Measurements from ENCODE around the gene FN1. TPM values are rescaled to one million over a fixed set of nuclear protein-coding genes. Genes with fewer than 3 reads are reported as not detected.

The FN1 gene
- total RNA-seq, 2 experiments from 2014 or later, result 0.44 to 0.60 TPM

DNA sequence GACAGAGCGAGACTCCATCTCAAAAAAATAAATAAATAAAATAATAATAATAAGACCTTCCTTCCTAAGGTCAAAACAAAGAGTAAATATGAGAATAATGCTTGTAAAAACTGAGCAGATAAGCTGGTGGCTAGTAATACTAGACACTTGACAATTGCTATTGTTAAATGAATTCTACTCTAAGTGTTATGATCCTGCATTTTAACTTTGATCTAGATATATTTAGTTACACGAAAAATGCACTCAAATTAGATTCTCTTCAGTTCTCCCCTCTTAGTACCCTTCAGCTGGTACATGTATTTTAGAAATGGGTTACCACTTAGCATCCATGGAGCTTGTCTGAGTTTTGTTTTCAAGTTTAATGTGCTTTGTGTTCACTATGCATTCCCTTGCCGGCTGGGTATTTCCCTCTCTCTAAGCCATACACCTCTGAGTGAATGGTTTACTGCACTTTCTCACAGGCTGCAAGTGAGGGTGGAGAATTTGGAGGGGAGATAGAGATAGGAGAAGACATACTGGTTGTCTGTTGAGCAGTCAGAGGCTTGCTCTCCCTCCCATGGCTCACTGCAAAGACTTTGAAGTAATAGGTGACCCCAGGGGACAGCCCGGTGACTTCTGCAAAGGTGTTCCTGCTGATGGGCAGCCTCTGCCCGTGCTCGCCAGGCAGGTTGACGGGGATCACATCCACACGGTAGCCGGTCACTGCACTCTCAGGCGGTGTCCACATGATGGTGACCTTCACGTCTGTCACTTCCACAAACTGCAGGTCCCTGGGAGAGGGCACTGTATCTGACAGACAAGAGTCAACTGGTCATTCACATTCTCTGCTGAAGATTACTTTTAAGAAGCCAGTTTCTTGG is 29.9 kb downstream of the FN1 start:
- H3K4me1 Mint-ChIP-seq, result peaks cover 13% of the 10 kb centered on the region
- peaks cover 21% of the 10 kb centered on the region for H3K27me3 Mint-ChIP-seq
- DNase-seq, result no peak
- POLR2A ChIA-PET, result no interaction called here
- no peak overlapping the region for H3K4me3 Mint-ChIP-seq
- H3K36me3 Mint-ChIP-seq (ENCODE audit: low read depth), result no peaks in the 10 kb centered on the region
- H3K27ac Mint-ChIP-seq, result no peak overlapping the region
- no peaks in the 10 kb centered on the region for H3K9me3 Mint-ChIP-seq
- CTCF ChIA-PET, result no interaction called here

GRCh38 chr2:215404348-215405012 is 31.4 kb downstream of the FN1 start:
- POLR2A ChIA-PET, result no interaction called here
- H3K4me1 Mint-ChIP-seq, result peaks cover 7% of the 10 kb centered on the region
- no peak overlapping the region for H3K4me3 Mint-ChIP-seq
- peaks cover 21% of the 10 kb centered on the region for H3K27me3 Mint-ChIP-seq
- no peaks in the 10 kb centered on the region for H3K36me3 Mint-ChIP-seq (ENCODE audit: low read depth)
- CTCF ChIA-PET, result no interaction called here
- DNase-seq, result no peak
- no peaks in the 10 kb centered on the region for H3K9me3 Mint-ChIP-seq
- no peak overlapping the region for H3K27ac Mint-ChIP-seq

DNA sequence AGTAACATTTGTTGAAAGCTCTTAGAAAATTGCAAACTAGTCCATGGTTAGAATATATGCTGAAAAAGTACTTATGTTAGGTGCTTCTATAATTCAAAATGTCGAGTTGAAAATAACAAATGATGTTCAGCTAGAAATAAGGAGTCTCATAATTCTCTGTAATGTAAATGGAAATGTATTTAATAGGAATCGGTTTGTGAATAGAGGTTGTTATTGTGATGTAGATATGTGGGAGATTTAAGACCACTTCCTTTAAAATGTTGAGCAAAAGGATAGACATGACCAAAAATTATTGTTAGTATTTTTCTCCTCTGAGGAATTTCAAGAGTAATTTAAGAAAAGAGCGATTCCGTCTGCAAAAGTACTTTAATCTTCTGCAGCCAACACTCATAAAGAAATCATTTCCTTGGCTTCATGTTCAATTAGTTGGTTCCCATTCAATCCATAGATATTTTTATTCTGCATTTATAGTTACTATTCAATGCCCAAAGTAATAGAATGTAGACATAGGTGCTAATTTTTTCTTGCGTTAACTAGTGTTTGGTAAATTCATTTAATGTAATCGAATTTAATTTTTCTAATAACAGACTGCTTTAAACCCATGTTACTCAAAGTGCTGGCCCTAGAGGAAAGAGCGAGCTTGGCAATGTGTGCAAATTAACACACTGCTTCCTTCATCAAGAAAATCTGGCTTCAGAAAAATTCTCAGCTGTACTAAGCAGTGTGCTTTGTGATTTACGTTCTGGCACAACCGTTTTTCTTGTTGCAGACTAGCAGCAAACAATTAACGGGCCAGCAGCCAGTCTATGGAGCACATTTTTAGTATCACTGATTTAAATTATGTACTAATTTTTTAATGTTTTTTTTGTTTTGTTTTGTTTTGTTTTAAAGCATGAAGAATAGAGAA is 32.2 kb downstream of the FN1 start:
- DNase-seq, result no peak
- POLR2A ChIA-PET, result no interaction called here
- Mint-ChIP-seq H3K27me3 (peaks cover 19% of the 10 kb centered on the region), H3K4me1 (no peaks in the 10 kb centered on the region), H3K36me3 (ENCODE audit: low read depth) (no peaks in the 10 kb centered on the region), H3K4me3 (no peak overlapping the region), H3K9me3 (no peaks in the 10 kb centered on the region), H3K27ac (no peak overlapping the region)
- CTCF ChIA-PET, result no interaction called here

DNA sequence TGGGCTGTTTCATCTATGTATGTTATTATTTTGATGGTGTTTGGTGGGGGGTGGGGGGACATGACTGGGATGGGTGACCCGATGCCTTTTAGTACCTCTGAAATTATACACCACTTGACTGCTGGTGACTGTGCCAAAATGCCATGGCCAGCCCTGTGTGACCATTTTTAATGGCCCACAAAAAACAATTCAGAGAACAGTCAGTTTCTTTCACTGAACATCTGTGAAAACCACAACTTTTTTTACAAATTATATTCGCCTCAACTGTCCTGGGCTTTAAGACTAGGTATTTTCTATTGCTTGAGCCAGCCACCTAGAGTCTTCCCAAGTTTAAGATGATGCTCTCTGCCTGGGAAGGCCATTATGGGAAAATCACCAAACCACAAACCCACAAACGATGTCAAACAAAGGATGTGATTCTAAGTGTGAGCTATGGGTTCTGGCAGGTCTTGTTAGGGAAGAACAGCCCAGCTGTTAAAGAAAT is 33.9 kb downstream of the FN1 start:
- POLR2A ChIA-PET, result no interaction called here
- Mint-ChIP-seq H3K27ac (no peak overlapping the region), H3K4me1 (no peaks in the 10 kb centered on the region), H3K4me3 (no peak overlapping the region), H3K27me3 (peaks cover 22% of the 10 kb centered on the region), H3K36me3 (ENCODE audit: low read depth) (no peaks in the 10 kb centered on the region), H3K9me3 (no peaks in the 10 kb centered on the region)
- no peak for DNase-seq
- CTCF ChIA-PET, result no interaction called here

GRCh38 chr2:215399067-215399716 is 36.7 kb downstream of the FN1 start:
- DNase-seq, result no peak
- Mint-ChIP-seq H3K36me3 (ENCODE audit: low read depth) (no peaks in the 10 kb centered on the region), H3K4me3 (no peak overlapping the region), H3K9me3 (no peaks in the 10 kb centered on the region), H3K27ac (no peak overlapping the region), H3K27me3 (peaks cover 12% of the 10 kb centered on the region), H3K4me1 (no peaks in the 10 kb centered on the region)
- CTCF ChIA-PET, result no interaction called here
- POLR2A ChIA-PET, result no interaction called here

- DNase-seq, result no peak
- Mint-ChIP-seq H3K27ac (no peak overlapping the region), H3K27me3 (peaks cover 9% of the 10 kb centered on the region), H3K4me1 (no peaks in the 10 kb centered on the region), H3K36me3 (ENCODE audit: low read depth) (no peaks in the 10 kb centered on the region), H3K9me3 (no peaks in the 10 kb centered on the region), H3K4me3 (no peak overlapping the region)
- ChIA-PET CTCF (no interaction called here), POLR2A (no interaction called here)
Measured at GRCh38 chr2:215397632-215398341, 38.1 kb downstream of the FN1 start.

- CTCF ChIA-PET, result no interaction called here
- Mint-ChIP-seq H3K27me3 (peaks cover 9% of the 10 kb centered on the region), H3K4me3 (no peak overlapping the region), H3K9me3 (no peaks in the 10 kb centered on the region), H3K4me1 (no peaks in the 10 kb centered on the region), H3K36me3 (ENCODE audit: low read depth) (no peaks in the 10 kb centered on the region), H3K27ac (no peak overlapping the region)
- no peak for DNase-seq
- POLR2A ChIA-PET, result no interaction called here
Measured at GRCh38 chr2:215396595-215397313, 39.1 kb downstream of the FN1 start.

DNA sequence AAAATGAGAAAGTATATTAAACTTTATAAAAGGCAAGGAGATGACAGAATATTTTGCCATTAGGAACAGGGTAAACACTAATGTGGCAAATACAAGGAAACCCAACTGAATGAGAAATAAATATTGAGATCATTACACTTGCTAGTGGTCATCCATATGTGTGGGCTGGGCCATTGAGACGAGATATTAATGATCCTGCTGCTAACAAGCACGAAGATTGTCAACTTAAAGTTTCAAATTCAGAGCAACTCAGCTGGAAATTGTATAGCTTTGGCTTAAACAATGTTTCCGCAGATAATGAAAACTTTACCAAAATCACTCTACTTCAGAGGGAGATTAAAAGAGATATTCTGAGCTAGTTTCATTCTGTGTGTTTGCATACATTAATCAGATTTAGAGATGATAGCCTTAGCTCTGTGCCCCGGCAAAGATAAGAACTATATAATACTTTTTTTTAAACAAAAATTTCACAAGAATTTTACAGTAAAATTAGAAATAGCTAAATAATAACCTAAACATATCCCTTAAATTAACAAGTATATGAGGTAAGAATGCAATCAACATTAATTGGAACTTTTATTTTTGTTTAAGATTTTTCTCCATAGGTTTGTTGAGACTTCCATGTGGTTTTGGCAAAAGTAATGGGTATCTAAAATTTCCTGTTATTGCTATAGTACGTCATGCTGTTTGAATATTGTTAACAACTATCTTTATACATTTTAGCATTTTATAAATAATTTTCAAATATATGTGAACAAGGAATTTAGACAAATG is 40.0 kb downstream of the FN1 start:
- Mint-ChIP-seq H3K27me3 (peaks cover 9% of the 10 kb centered on the region), H3K4me3 (no peak overlapping the region), H3K9me3 (no peaks in the 10 kb centered on the region), H3K4me1 (no peaks in the 10 kb centered on the region), H3K27ac (no peak overlapping the region), H3K36me3 (ENCODE audit: low read depth) (no peaks in the 10 kb centered on the region)
- no peak for DNase-seq
- CTCF ChIA-PET, result no interaction called here
- POLR2A ChIA-PET, result no interaction called here

GRCh38 chr2:215394102-215394805 is 41.6 kb downstream of the FN1 start:
- Mint-ChIP-seq H3K4me1 (no peaks in the 10 kb centered on the region), H3K4me3 (no peak overlapping the region), H3K9me3 (no peaks in the 10 kb centered on the region), H3K27ac (no peak overlapping the region), H3K36me3 (ENCODE audit: low read depth) (no peaks in the 10 kb centered on the region), H3K27me3 (peaks cover 9% of the 10 kb centered on the region)
- no peak for DNase-seq
- POLR2A ChIA-PET, result no interaction called here
- CTCF ChIA-PET, result interaction anchor here (1.2 kb wide), 1 partner anchor 15 kb away, joined by 3 read pairs; no protein-coding TSS in a partner anchor

GRCh38 chr2:215392687-215393270 is 43.1 kb downstream of the FN1 start:
- Mint-ChIP-seq H3K4me1 (no peaks in the 10 kb centered on the region), H3K36me3 (ENCODE audit: low read depth) (no peaks in the 10 kb centered on the region), H3K27ac (no peak overlapping the region), H3K9me3 (no peaks in the 10 kb centered on the region), H3K27me3 (peaks cover 8% of the 10 kb centered on the region), H3K4me3 (no peak overlapping the region)
- no peak for DNase-seq
- POLR2A ChIA-PET, result no interaction called here
- CTCF ChIA-PET, result no interaction called here

DNA sequence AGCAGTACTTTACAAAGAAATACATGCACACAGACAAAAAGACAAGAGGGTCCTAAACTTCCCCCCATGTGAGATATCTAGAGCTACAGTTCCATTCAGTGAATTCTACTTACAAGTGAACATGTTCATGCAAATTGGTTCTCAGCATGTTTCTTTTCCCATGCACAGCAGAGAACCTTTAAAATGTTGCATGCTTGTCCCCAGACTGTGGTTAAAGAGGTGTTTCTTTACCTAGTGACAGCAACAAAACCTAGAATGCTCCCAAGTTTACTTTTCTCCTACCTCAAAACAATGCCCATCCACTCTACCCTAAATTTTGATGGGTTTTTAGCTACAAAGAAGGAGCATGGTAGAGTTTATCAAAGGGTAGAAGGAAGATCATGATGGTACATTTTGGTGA is 43.7 kb downstream of the FN1 start:
- Mint-ChIP-seq H3K4me1 (no peaks in the 10 kb centered on the region), H3K36me3 (ENCODE audit: low read depth) (no peaks in the 10 kb centered on the region), H3K27me3 (peaks cover 3% of the 10 kb centered on the region), H3K9me3 (no peaks in the 10 kb centered on the region), H3K4me3 (no peak overlapping the region), H3K27ac (no peak overlapping the region)
- POLR2A ChIA-PET, result no interaction called here
- CTCF ChIA-PET, result no interaction called here
- DNase-seq, result no peak
